Measurements from ENCODE around the gene ATRNL1.
A peak's percentile ranks its signal among the peaks of the same experiment; 100 is the strongest.

DNA sequence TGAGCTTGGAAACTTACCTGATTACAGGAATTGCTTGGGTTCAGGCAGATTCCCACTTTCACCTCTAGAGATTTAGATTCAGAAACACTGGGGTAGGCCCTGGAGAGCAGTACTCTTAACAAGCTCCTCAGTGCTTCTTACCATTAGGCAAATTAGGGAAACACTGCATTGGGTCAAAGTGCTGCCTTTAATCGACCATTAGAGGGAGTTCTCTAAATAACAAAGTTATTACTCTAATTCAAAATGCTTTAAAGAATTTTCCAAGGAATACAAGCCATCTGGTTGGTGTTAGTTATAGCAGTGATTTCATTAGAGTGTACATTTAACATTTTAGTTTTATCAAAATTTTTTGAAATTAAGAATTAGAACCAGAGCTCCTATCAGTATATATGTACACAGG lies 855.3 kb downstream of the ATRNL1 start:
- TF ChIP-seq, protein P1, sequence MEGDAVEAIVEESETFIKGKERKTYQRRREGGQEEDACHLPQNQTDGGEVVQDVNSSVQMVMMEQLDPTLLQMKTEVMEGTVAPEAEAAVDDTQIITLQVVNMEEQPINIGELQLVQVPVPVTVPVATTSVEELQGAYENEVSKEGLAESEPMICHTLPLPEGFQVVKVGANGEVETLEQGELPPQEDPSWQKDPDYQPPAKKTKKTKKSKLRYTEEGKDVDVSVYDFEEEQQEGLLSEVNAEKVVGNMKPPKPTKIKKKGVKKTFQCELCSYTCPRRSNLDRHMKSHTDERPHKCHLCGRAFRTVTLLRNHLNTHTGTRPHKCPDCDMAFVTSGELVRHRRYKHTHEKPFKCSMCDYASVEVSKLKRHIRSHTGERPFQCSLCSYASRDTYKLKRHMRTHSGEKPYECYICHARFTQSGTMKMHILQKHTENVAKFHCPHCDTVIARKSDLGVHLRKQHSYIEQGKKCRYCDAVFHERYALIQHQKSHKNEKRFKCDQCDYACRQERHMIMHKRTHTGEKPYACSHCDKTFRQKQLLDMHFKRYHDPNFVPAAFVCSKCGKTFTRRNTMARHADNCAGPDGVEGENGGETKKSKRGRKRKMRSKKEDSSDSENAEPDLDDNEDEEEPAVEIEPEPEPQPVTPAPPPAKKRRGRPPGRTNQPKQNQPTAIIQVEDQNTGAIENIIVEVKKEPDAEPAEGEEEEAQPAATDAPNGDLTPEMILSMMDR (IDR thresholded peaks at IDR 0.05), result peak in 1 of 5 experiments; percentile 18
- no peak for TF ChIP-seq EP300 (IDR thresholded peaks at IDR 0.05; ENCODE audit: low read depth)
- no peak for TF ChIP-seq POLR2A (IDR thresholded peaks at IDR 0.05)
- no peak for TF ChIP-seq POLR2AphosphoS5 (IDR thresholded peaks at IDR 0.05)
